Measurements from ENCODE around the gene SLC7A8. TPM values are rescaled to one million over a fixed set of nuclear protein-coding genes. Genes with fewer than 3 reads are reported as not detected.

Gene SLC7A8
- total and polyA plus RNA-seq, 10 of the 15 experiments (the other 5 are each of a cell fraction or from before 2014, with no cell fraction given): 0.06 to 0.28 (median 0.21) TPM; not detected in 7

DNA sequence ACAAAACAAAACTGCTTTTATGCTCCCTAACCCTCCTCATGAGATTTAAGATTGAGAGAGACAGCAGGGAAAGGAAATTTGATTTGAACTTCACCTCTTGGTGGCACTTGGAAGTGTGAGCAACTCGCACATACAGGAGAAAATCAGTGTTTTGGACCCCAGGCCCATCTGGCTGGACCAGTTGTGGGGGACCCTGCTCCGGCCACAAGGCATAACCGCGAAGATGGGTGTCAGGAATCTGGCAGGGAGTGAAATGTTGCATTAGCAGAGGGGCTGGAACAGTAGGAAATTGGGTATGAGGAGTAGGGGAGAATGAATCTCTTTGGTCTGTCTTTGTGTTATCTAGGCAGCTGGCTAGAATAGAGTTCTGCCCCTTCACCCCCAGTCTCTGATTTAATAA, 79.9 kb downstream of the SLC7A8 start:
- Histone ChIP-seq H2AFZ (ENCODE audit: control insufficient read depth, low read depth, low read length) (no peak overlapping the region), H3K4me1 (ENCODE audit: control insufficient read depth, insufficient read depth, low read length) (no peaks in the 10 kb centered on the region), H3K4me3 (no peak overlapping the region), H4K20me1 (ENCODE audit: control insufficient read depth, insufficient read depth) (no peaks in the 10 kb centered on the region; the same call in 1 of the 2 replicates), H3K36me3 (ENCODE audit: control insufficient read depth in 2 of 2, insufficient read depth in 2 of 2, low read length in 1 of 2) (no peaks in the 10 kb centered on the region), H3K27ac (ENCODE audit: control insufficient read depth, insufficient read depth) (no peak overlapping the region), H3K79me2 (ENCODE audit: control insufficient read depth, insufficient read depth, low read length) (no peaks in the 10 kb centered on the region), H3K9me3 (replicated peaks; ENCODE audit: control insufficient read depth, insufficient read depth, low read length) (no peaks in the 10 kb centered on the region), H3K27me3 (replicated peaks in 1 of 2; ENCODE audit: control insufficient read depth in 2 of 2, insufficient read depth in 2 of 2, low read length in 1 of 2) (no peaks in the 10 kb centered on the region), H3K4me2 (ENCODE audit: control insufficient read depth, insufficient read depth) (no peak overlapping the region), H3K9ac (ENCODE audit: control insufficient read depth, insufficient read depth, low read length) (no peak overlapping the region)
- WGBS (ENCODE audit: insufficient coverage, insufficient replicate concordance, low lambda C conversion rate, missing lambda C conversion rate): 91% methylated on average over 4 of the region's 4 CpGs
- CTCF ChIA-PET: interaction anchor here (0.6 to 2.0 kb wide), 3 partner anchors 9 to 55 kb away, joined by 3 to 5 read pairs (median 3); partner anchors contain the start of gene ACIN1
- in situ Hi-C loops (cut with MboI) (no loop called here), intact Hi-C loops (cut with micrococcal nuclease; ENCODE audit: unreplicated experiment) (no loop called here)
- RAD21 ChIA-PET (ENCODE audit: unreplicated experiment): no interaction called here
- ATAC-seq (no peak), FAIRE-seq (no peak), DNase-seq (ENCODE audit: low read depth, low spot score) (no peak)
- POLR2A ChIA-PET: no interaction called here
- no TSS peak for BruUV-seq (replicated peaks)
- SMC1A ChIA-PET (ENCODE audit: uncharacterized antibody, unreplicated experiment): no interaction called here
- TF ChIP-seq STAT3 (IDR thresholded peaks at IDR 0.05; ENCODE audit: low read depth, low read length) (no peak), SMAD1 (IDR thresholded peaks at IDR 0.05; ENCODE audit: low read depth, partially characterized antibody) (no peak), NFXL1 (IDR thresholded peaks at IDR 0.05; ENCODE audit: borderline replicate concordance) (no peak), TCF7 (IDR thresholded peaks at IDR 0.05; ENCODE audit: borderline replicate concordance) (no peak), ZZZ3 (IDR thresholded peaks at IDR 0.05; ENCODE audit: control insufficient read depth, insufficient read length, low read depth) (no peak), RBBP5 (conservative IDR thresholded peaks at IDR 0.05) (no peak), BRCA1 (IDR thresholded peaks at IDR 0.05; ENCODE audit: low read depth, low read length) (no peak), RAD51 (IDR thresholded peaks at IDR 0.05) (no peak), RFX5 (IDR thresholded peaks at IDR 0.05; ENCODE audit: low read depth, low read length) (no peak), ZNF207 (IDR thresholded peaks at IDR 0.05; ENCODE audit: borderline replicate concordance) (no peak), NR2F1 (conservative IDR thresholded peaks at IDR 0.05) (no peak), NFYB (IDR thresholded peaks at IDR 0.05; ENCODE audit: insufficient read depth, low read depth, low read length) (no peak)
- TF ChIP-seq, protein P1, sequence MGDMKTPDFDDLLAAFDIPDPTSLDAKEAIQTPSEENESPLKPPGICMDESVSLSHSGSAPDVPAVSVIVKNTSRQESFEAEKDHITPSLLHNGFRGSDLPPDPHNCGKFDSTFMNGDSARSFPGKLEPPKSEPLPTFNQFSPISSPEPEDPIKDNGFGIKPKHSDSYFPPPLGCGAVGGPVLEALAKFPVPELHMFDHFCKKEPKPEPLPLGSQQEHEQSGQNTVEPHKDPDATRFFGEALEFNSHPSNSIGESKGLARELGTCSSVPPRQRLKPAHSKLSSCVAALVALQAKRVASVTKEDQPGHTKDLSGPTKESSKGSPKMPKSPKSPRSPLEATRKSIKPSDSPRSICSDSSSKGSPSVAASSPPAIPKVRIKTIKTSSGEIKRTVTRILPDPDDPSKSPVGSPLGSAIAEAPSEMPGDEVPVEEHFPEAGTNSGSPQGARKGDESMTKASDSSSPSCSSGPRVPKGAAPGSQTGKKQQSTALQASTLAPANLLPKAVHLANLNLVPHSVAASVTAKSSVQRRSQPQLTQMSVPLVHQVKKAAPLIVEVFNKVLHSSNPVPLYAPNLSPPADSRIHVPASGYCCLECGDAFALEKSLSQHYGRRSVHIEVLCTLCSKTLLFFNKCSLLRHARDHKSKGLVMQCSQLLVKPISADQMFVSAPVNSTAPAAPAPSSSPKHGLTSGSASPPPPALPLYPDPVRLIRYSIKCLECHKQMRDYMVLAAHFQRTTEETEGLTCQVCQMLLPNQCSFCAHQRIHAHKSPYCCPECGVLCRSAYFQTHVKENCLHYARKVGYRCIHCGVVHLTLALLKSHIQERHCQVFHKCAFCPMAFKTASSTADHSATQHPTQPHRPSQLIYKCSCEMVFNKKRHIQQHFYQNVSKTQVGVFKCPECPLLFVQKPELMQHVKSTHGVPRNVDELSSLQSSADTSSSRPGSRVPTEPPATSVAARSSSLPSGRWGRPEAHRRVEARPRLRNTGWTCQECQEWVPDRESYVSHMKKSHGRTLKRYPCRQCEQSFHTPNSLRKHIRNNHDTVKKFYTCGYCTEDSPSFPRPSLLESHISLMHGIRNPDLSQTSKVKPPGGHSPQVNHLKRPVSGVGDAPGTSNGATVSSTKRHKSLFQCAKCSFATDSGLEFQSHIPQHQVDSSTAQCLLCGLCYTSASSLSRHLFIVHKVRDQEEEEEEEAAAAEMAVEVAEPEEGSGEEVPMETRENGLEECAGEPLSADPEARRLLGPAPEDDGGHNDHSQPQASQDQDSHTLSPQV (IDR thresholded peaks at IDR 0.05): no peak
- TF ChIP-seq, protein P2, sequence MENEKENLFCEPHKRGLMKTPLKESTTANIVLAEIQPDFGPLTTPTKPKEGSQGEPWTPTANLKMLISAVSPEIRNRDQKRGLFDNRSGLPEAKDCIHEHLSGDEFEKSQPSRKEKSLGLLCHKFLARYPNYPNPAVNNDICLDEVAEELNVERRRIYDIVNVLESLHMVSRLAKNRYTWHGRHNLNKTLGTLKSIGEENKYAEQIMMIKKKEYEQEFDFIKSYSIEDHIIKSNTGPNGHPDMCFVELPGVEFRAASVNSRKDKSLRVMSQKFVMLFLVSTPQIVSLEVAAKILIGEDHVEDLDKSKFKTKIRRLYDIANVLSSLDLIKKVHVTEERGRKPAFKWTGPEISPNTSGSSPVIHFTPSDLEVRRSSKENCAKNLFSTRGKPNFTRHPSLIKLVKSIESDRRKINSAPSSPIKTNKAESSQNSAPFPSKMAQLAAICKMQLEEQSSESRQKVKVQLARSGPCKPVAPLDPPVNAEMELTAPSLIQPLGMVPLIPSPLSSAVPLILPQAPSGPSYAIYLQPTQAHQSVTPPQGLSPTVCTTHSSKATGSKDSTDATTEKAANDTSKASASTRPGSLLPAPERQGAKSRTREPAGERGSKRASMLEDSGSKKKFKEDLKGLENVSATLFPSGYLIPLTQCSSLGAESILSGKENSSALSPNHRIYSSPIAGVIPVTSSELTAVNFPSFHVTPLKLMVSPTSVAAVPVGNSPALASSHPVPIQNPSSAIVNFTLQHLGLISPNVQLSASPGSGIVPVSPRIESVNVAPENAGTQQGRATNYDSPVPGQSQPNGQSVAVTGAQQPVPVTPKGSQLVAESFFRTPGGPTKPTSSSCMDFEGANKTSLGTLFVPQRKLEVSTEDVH (IDR thresholded peaks at IDR 0.05; ENCODE audit: low read depth, partially characterized antibody): no peak
- TF ChIP-seq, protein P3, sequence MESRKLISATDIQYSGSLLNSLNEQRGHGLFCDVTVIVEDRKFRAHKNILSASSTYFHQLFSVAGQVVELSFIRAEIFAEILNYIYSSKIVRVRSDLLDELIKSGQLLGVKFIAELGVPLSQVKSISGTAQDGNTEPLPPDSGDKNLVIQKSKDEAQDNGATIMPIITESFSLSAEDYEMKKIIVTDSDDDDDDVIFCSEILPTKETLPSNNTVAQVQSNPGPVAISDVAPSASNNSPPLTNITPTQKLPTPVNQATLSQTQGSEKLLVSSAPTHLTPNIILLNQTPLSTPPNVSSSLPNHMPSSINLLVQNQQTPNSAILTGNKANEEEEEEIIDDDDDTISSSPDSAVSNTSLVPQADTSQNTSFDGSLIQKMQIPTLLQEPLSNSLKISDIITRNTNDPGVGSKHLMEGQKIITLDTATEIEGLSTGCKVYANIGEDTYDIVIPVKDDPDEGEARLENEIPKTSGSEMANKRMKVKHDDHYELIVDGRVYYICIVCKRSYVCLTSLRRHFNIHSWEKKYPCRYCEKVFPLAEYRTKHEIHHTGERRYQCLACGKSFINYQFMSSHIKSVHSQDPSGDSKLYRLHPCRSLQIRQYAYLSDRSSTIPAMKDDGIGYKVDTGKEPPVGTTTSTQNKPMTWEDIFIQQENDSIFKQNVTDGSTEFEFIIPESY (IDR thresholded peaks at IDR 0.05): no peak

All from GM12878 (cell line).